Measurements from ENCODE around the gene SAP30BP.

GRCh38 chr17:75649687-75650086, 17.5 kb upstream of the SAP30BP start:
- TF ChIP-seq LEF1 (IDR thresholded peaks at IDR 0.05; ENCODE audit: borderline replicate concordance): no peak
- TF ChIP-seq HDGF (IDR thresholded peaks at IDR 0.05; ENCODE audit: borderline replicate concordance): no peak
- TF ChIP-seq SP1 (IDR thresholded peaks at IDR 0.05): no peak
- TF ChIP-seq FOXM1 (IDR thresholded peaks at IDR 0.05; ENCODE audit: borderline replicate concordance): no peak
- no peak for TF ChIP-seq PKNOX1 (IDR thresholded peaks at IDR 0.05)
- no peak for TF ChIP-seq BHLHE40 (IDR thresholded peaks at IDR 0.05; ENCODE audit: borderline replicate concordance)
- no peak for TF ChIP-seq ARNT (IDR thresholded peaks at IDR 0.05)
